ENCODE measurements around the gene APCDD1L. TPM values are rescaled to one million over a fixed set of nuclear protein-coding genes. Genes with fewer than 3 reads are reported as not detected.

Gene APCDD1L
- 0.10 TPM in 1 of 5 replicates, not detected in the others for total RNA-seq (2022; extraction: Qiagen RNA extraction; ENCODE audit: low read depth)

GRCh38 chr20:58515233-58516212 lies at the start of gene APCDD1L:
TSS of gene APCDD1L (minus strand) at chr20:58515399. CDS start at chr20:58514707, 692 bp downstream.

Other genes starting within 250 kb of the APCDD1L start
- 7.1 to 13.3 TPM (median 12.0 TPM) in 5 replicates for gene RAB22A, start 205.7 kb downstream of the APCDD1L start, total RNA-seq (2022; extraction: Qiagen RNA extraction; ENCODE audit: low read depth)
- gene VAPB, start 126.2 kb downstream of the APCDD1L start, total RNA-seq (2022; extraction: Qiagen RNA extraction; ENCODE audit: low read depth), result 50.1 to 54.7 TPM (median 51.9 TPM) in 5 replicates
- 25.8 to 37.3 TPM (median 33.6 TPM) in 5 replicates for gene STX16, start 135.9 kb upstream of the APCDD1L start, total RNA-seq (2022; extraction: Qiagen RNA extraction; ENCODE audit: low read depth)
- gene NPEPL1, start 177.4 kb upstream of the APCDD1L start, total RNA-seq (2022; extraction: Qiagen RNA extraction; ENCODE audit: low read depth), result 26.9 to 37.0 TPM (median 33.1 TPM) in 5 replicates

Measured in A549 treated with RU486 at 1 μM for 4 hours (cell line).